SK-N-SH (cell line): ENCODE measurements around the gene FBXO10. TPM values are rescaled to one million over a fixed set of nuclear protein-coding genes. Genes with fewer than 3 reads are reported as not detected.

Source experiments
- CTCF ChIA-PET: fragments of 300-600, 350-600 bp; formaldehyde crosslinking; extraction: SDS; loops from one replicate; lab custom pipeline; 2021; lab: Yijun Ruan, JAX
- POLR2A ChIA-PET: fragments of 350-600 bp; sonication (Branson Sonifier 250); formaldehyde crosslinking; extraction: SDS; loops from one replicate; lab custom pipeline; 2020; ENCODE audit warnings: antibody characterized with exemption, inconsistent platforms; lab: Yijun Ruan, JAX
- DNase-seq: peaks from one replicate; pipeline ENCODE4 v3.0.0; 2012
- H2AFZ ChIP-seq: fragments of 200-600 bp; sonication (generic); 2 replicates; pipeline ENCODE4 v1.8.1; 2016; ENCODE audit warnings: antibody characterized with exemption, mild to moderate bottlenecking, low read depth
- H3F3A ChIP-seq: fragments of 200-600 bp; sonication (generic); replicated peaks from 2 replicates; pipeline ENCODE3; 2016; ENCODE audit warnings: antibody characterized with exemption, mild to moderate bottlenecking; ENCODE audit not compliant: insufficient read depth
- H3K27ac ChIP-seq, 2 experiments: fragments of 200-500 bp in 1 of 2; fragments of 200-600 bp in 1 of 2; sonication (Bioruptor generic) in 1 of 2; sonication (generic), shearing (Covaris generic) in 1 of 2; 2 replicates each; pipeline versions ENCODE4 v1.5.1 to v1.6.1; 2014 to 2016; ENCODE audit warnings: low read depth in 2 of 2, inconsistent platforms in 1 of 2, low read length in 1 of 2, mild to moderate bottlenecking in 1 of 2, mixed read lengths in 1 of 2
- H3K27me3 ChIP-seq: fragments of 200-600 bp; sonication (generic), shearing (Covaris generic); 2 replicates; pipeline ENCODE4 v1.6.1; 2016; ENCODE audit warnings: mixed run types; ENCODE audit not compliant: insufficient read depth
- H3K36me3 ChIP-seq, 2 experiments: fragments of 200-500 bp in 1 of 2; fragments of 200-600 bp in 1 of 2; sonication (Bioruptor generic) in 1 of 2; sonication (generic) in 1 of 2; replicated peaks in 1 of 2; 2 replicates each; pipeline versions ENCODE3 to v1.5.1; 2014 to 2016; ENCODE audit warnings: low read length in 1 of 2, mild to moderate bottlenecking in 1 of 2; ENCODE audit not compliant: insufficient read depth in 2 of 2, control insufficient read depth in 1 of 2
- H3K4me1 ChIP-seq, 2 experiments: fragments of 200-500 bp in 1 of 2; fragments of 200-600 bp in 1 of 2; sonication (Bioruptor generic) in 1 of 2; sonication (generic), shearing (Covaris generic) in 1 of 2; 2 replicates each; pipeline versions ENCODE4 v1.5.1 to v1.6.1; 2014 to 2016; ENCODE audit warnings: low read depth in 1 of 2, low read length in 1 of 2, mixed run types in 1 of 2; ENCODE audit not compliant: insufficient read depth in 2 of 2, control insufficient read depth in 1 of 2
- H3K4me2 ChIP-seq: fragments of 200-600 bp; sonication (generic), shearing (Covaris generic); 2 replicates; pipeline ENCODE4 v1.6.1; 2017; ENCODE audit warnings: mixed run types
- H3K4me3 ChIP-seq, 2 experiments: fragments of 200-500 bp in 1 of 2; fragments of 200-600 bp in 1 of 2; sonication (Bioruptor generic) in 1 of 2; sonication (generic), shearing (Covaris generic) in 1 of 2; 2 replicates each; pipeline versions ENCODE4 v1.5.1 to v1.8.1; 2014 to 2016; ENCODE audit warnings: low read depth in 2 of 2, inconsistent platforms in 1 of 2, low read length in 1 of 2, mild to moderate bottlenecking in 1 of 2, mixed read lengths in 1 of 2, moderate library complexity in 1 of 2
- H3K79me2 ChIP-seq: fragments of 200-600 bp; sonication (generic); 2 replicates; pipeline ENCODE4 v1.8.1; 2017; ENCODE audit warnings: mild to moderate bottlenecking; ENCODE audit not compliant: insufficient read depth
- H3K9ac ChIP-seq: fragments of 200-600 bp; sonication (generic); 2 replicates; pipeline ENCODE4 v1.6.1; 2017; ENCODE audit warnings: mixed run types
- H3K9me2 ChIP-seq: fragments of 200-600 bp; sonication (generic); 2 replicates; pipeline ENCODE4 v1.6.1; 2017; ENCODE audit warnings: mixed run types
- H3K9me3 ChIP-seq: fragments of 200-600 bp; sonication (generic); 2 replicates; pipeline ENCODE4 v1.6.1; 2017; ENCODE audit warnings: mixed run types, mild to moderate bottlenecking, moderate library complexity
- H4K20me1 ChIP-seq: fragments of 200-600 bp; sonication (generic); 2 replicates; pipeline ENCODE4 v1.6.1; 2017; ENCODE audit warnings: mild to moderate bottlenecking, mixed run types; ENCODE audit not compliant: insufficient read depth
- CHD2 ChIP-seq: fragments of 150-350 bp; IDR thresholded peaks from 2 replicates; pipeline ENCODE4 v1.6.1; 2018; ENCODE audit warnings: low read length; ENCODE audit not compliant: partially characterized antibody
- CTCF ChIP-seq: fragments of 200-600 bp; sonication (generic); IDR thresholded peaks from 2 replicates; pipeline ENCODE4 v1.6.1; 2017; ENCODE audit warnings: antibody characterized with exemption, mild to moderate bottlenecking, moderate library complexity
- ELF1 ChIP-seq: IDR thresholded peaks from 2 replicates; pipeline ENCODE4 v1.4.0; 2012
- EZH2phosphoT487 ChIP-seq: fragments of 200-600 bp; sonication (generic); IDR thresholded peaks from 2 replicates; pipeline ENCODE4 v1.6.1; 2017; ENCODE audit warnings: low read depth, mixed run types, mild to moderate bottlenecking, antibody characterized with exemption, moderate library complexity, borderline replicate concordance
- FOSL2 ChIP-seq: IDR thresholded peaks from 2 replicates; pipeline ENCODE4 v1.4.0; 2012; ENCODE audit warnings: low read depth, mild to moderate bottlenecking, moderate library complexity, borderline replicate concordance
- FOXM1 ChIP-seq: IDR thresholded peaks from 2 replicates; pipeline ENCODE4 v1.4.0; 2012; ENCODE audit warnings: low read depth, mild to moderate bottlenecking
- GABPA ChIP-seq: IDR thresholded peaks from 2 replicates; pipeline ENCODE4 v1.4.0; 2012; ENCODE audit warnings: low read depth, mild to moderate bottlenecking
- IRF3 ChIP-seq: fragments of 150-350 bp; IDR thresholded peaks from 2 replicates; pipeline ENCODE4 v1.6.1; 2016; ENCODE audit warnings: mild to moderate bottlenecking, low read depth, low read length
- JUND ChIP-seq: IDR thresholded peaks from 2 replicates; pipeline ENCODE4 v1.4.0; 2012
- MEF2A ChIP-seq: IDR thresholded peaks from 2 replicates; pipeline ENCODE4 v1.4.0; 2012; ENCODE audit warnings: low read depth, borderline replicate concordance
- MXI1 ChIP-seq: IDR thresholded peaks from 2 replicates; pipeline ENCODE4 v1.6.1; 2012; ENCODE audit warnings: mild to moderate bottlenecking, low read depth, low read length, improper control_type of control experiment
- NFIC ChIP-seq: IDR thresholded peaks from 2 replicates; pipeline ENCODE4 v1.4.0; 2012; ENCODE audit warnings: borderline replicate concordance
- POLR2AphosphoS5 ChIP-seq: IDR thresholded peaks from 2 replicates; pipeline ENCODE4 v1.6.1; 2012; ENCODE audit warnings: low read depth, low read length
- RAD21 ChIP-seq: IDR thresholded peaks from 2 replicates; pipeline ENCODE4 v1.6.1; 2012; ENCODE audit warnings: mild to moderate bottlenecking, low read length
- RCOR1 ChIP-seq: fragments of 150-350 bp; IDR thresholded peaks from 2 replicates; pipeline ENCODE4 v1.6.1; 2017; ENCODE audit warnings: antibody characterized with exemption, low read length
- RFX5 ChIP-seq: IDR thresholded peaks from 2 replicates; pipeline ENCODE4 v1.6.1; 2012; ENCODE audit warnings: mild to moderate bottlenecking, improper control_type of control experiment, low read length
- SMC3 ChIP-seq: IDR thresholded peaks from 2 replicates; pipeline ENCODE4 v1.6.1; 2012; ENCODE audit warnings: low read depth, low read length, improper control_type of control experiment
- TAF1 ChIP-seq: IDR thresholded peaks from 2 replicates; pipeline ENCODE4 v1.6.1; 2012; ENCODE audit warnings: low read depth, mild to moderate bottlenecking, low read length, moderate library complexity, borderline replicate concordance
- TCF12 ChIP-seq: IDR thresholded peaks from 2 replicates; pipeline ENCODE4 v1.4.0; 2012
- USF1 ChIP-seq: IDR thresholded peaks from 2 replicates; pipeline ENCODE4 v1.4.0; 2012; ENCODE audit warnings: low read depth, borderline replicate concordance
- USF2 ChIP-seq: fragments of 150-350 bp; IDR thresholded peaks from 2 replicates; pipeline ENCODE4 v1.6.1; 2017; ENCODE audit warnings: antibody characterized with exemption, low read length, low read depth, borderline replicate concordance
- WGBS: methylation state at CpG from one replicate; pipeline ENCODE4 v1.1.6; 2017; ENCODE audit warnings: low lambda C conversion rate; 5-methylcytosine and 5-hydroxymethylcytosine counted together
- polyA plus RNA-seq, 3 experiments: library from polyadenylated mRNA; depleted of rRNA; stranded (reverse); fragments of >200 nt; gene quantifications; 2 replicates each; pipeline ENCODE4 v1.2.3, GENCODE V29; 2012

Gene FBXO10
- polyA plus RNA-seq, 1 of the 3 experiments (the other 2 are of a cell fraction): 10.1 TPM

GRCh38 chr9:37551888-37552287 is 24.3 kb downstream of the FBXO10 start:
- H3K4me1 ChIP-seq: no peaks in the 10 kb centered on the region
- no peaks in the 10 kb centered on the region for H3K79me2 ChIP-seq
- H3K4me3 ChIP-seq: no peak overlapping the region
- no peaks in the 10 kb centered on the region for H3K9me3 ChIP-seq
- no peak for DNase-seq
- no peaks in the 10 kb centered on the region for H3F3A ChIP-seq
- no peak overlapping the region for H3K4me2 ChIP-seq
- H3K27me3 ChIP-seq: no peaks in the 10 kb centered on the region
- no peaks in the 10 kb centered on the region for H3K9me2 ChIP-seq
- no peak overlapping the region for H3K27ac ChIP-seq
- no peaks in the 10 kb centered on the region for H3K36me3 ChIP-seq
- H3K9ac ChIP-seq: no peak overlapping the region
- H4K20me1 ChIP-seq: no peaks in the 10 kb centered on the region; the same call in 1 of the 2 replicates
- ChIA-PET POLR2A (no interaction called here), CTCF (no interaction called here)
- TF ChIP-seq TAF1 (no peak), CTCF (no peak)
- WGBS: 94% methylated on average over 2 of the region's 2 CpGs
- no peak overlapping the region for H2AFZ ChIP-seq

GRCh38 chr9:37551468-37551867 is 24.7 kb downstream of the FBXO10 start:
- Histone ChIP-seq H3K4me3 (no peak overlapping the region), H3K9me3 (no peaks in the 10 kb centered on the region), H3K9ac (no peak overlapping the region), H2AFZ (no peak overlapping the region), H3K4me1 (no peaks in the 10 kb centered on the region)
- POLR2A ChIA-PET: interaction anchor here (0.5 to 0.6 kb wide), 2 partner anchors 100 to 249 kb away, joined by 3 read pairs; partner anchors contain the start of gene DCAF10
- no peak for TF ChIP-seq NFIC
- no peak for TF ChIP-seq MXI1
- TF ChIP-seq IRF3: no peak
- TF ChIP-seq FOXM1: no peak
- no peak for TF ChIP-seq MEF2A
- TF ChIP-seq ELF1: no peak
- TF ChIP-seq GABPA: no peak
- TF ChIP-seq RAD21: no peak
- no peak for TF ChIP-seq POLR2AphosphoS5
- TF ChIP-seq SMC3: no peak
- TF ChIP-seq CHD2: no peak
- TF ChIP-seq EZH2phosphoT487: no peak
- no peak for TF ChIP-seq USF1
- no peak for TF ChIP-seq JUND
- TF ChIP-seq RCOR1: no peak
- no peak for TF ChIP-seq TCF12
- no peak for TF ChIP-seq RFX5
- no peak for TF ChIP-seq USF2
- TF ChIP-seq TAF1: no peak
- no peak for TF ChIP-seq FOSL2
- TF ChIP-seq, all 33 proteins: peak for 0
- no peaks in the 10 kb centered on the region for H3K9me2 ChIP-seq
- H4K20me1 ChIP-seq: no peaks in the 10 kb centered on the region; the same call in 1 of the 2 replicates
- CTCF ChIA-PET: no interaction called here
- no peaks in the 10 kb centered on the region for H3F3A ChIP-seq
- H3K36me3 ChIP-seq: no peaks in the 10 kb centered on the region
- H3K27me3 ChIP-seq: no peaks in the 10 kb centered on the region
- 86% methylated on average over 3 of the region's 3 CpGs for WGBS
- no peak overlapping the region for H3K4me2 ChIP-seq
- H3K79me2 ChIP-seq: no peaks in the 10 kb centered on the region
- no peak for DNase-seq
- H3K27ac ChIP-seq: no peak overlapping the region
